PFSK-1 (cell line): ENCODE results near the gene NDRG4.

Experiments
- FOXP2 ChIP-seq: optimal IDR thresholded peaks from 2 replicates; pipeline ENCODE3; 2011; ENCODE audit warnings: borderline replicate concordance, control low read depth, inconsistent platforms; ENCODE audit not compliant: insufficient read depth; ENCODE audit errors: extremely low read length, extremely low read depth
- POLR2AphosphoS5 ChIP-seq: IDR thresholded peaks from 2 replicates; pipeline ENCODE4 v1.6.1; 2012; ENCODE audit warnings: low read depth, mild to moderate bottlenecking, control low read depth, low read length, moderate library complexity
- SIN3A ChIP-seq: IDR thresholded peaks from 2 replicates; pipeline ENCODE4 v1.6.1; 2012; ENCODE audit warnings: mild to moderate bottlenecking, low read length, moderate library complexity, borderline replicate concordance; ENCODE audit not compliant: insufficient read depth
- TAF1 ChIP-seq: IDR thresholded peaks from 2 replicates; pipeline ENCODE4 v1.6.1; 2012; ENCODE audit warnings: low read length, control low read depth, borderline replicate concordance; ENCODE audit not compliant: insufficient read depth
- TF ChIP-seq, protein P1 (sequence below), 2 experiments: IDR thresholded peaks; 2 replicates each; pipeline versions ENCODE4 v1.6.1 to v1.8.0; 2011 to 2012; ENCODE audit warnings: low read depth in 2 of 2, low read length in 2 of 2, control low read depth in 1 of 2, inconsistent platforms in 1 of 2, mild to moderate bottlenecking in 1 of 2, moderate library complexity in 1 of 2; ENCODE audit not compliant: insufficient read depth in 1 of 2

Gene NDRG4

DNA sequence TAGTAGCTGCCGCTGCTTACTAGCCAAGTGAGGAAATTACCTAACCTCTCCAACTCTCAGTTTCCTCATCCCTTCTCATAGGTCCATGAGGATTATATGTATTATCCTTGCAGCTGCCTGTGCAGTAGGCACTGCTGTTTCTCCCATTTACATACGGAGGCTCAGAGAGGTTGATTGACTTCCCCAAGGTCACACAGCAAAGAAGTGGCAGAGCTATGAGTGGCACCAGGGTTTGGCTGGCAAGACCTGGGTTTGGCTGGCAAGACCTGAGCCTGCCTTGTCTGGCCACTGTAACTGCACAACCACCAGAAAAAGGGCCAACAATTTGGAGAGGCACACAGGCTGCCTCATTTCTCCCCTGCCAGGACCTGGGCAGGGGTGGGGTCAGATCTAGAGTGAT, 2.5 kb upstream of the NDRG4 start:
- TF ChIP-seq POLR2AphosphoS5 = no peak
- no peak for TF ChIP-seq TAF1
- no peak for TF ChIP-seq SIN3A
- no peak for TF ChIP-seq FOXP2
- TF ChIP-seq, protein P1, sequence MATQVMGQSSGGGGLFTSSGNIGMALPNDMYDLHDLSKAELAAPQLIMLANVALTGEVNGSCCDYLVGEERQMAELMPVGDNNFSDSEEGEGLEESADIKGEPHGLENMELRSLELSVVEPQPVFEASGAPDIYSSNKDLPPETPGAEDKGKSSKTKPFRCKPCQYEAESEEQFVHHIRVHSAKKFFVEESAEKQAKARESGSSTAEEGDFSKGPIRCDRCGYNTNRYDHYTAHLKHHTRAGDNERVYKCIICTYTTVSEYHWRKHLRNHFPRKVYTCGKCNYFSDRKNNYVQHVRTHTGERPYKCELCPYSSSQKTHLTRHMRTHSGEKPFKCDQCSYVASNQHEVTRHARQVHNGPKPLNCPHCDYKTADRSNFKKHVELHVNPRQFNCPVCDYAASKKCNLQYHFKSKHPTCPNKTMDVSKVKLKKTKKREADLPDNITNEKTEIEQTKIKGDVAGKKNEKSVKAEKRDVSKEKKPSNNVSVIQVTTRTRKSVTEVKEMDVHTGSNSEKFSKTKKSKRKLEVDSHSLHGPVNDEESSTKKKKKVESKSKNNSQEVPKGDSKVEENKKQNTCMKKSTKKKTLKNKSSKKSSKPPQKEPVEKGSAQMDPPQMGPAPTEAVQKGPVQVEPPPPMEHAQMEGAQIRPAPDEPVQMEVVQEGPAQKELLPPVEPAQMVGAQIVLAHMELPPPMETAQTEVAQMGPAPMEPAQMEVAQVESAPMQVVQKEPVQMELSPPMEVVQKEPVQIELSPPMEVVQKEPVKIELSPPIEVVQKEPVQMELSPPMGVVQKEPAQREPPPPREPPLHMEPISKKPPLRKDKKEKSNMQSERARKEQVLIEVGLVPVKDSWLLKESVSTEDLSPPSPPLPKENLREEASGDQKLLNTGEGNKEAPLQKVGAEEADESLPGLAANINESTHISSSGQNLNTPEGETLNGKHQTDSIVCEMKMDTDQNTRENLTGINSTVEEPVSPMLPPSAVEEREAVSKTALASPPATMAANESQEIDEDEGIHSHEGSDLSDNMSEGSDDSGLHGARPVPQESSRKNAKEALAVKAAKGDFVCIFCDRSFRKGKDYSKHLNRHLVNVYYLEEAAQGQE (IDR thresholded peaks at IDR 0.05; ENCODE audit: insufficient read depth in 1 of 2, low read depth in 2 of 2, low read length in 2 of 2) = no peak

DNA sequence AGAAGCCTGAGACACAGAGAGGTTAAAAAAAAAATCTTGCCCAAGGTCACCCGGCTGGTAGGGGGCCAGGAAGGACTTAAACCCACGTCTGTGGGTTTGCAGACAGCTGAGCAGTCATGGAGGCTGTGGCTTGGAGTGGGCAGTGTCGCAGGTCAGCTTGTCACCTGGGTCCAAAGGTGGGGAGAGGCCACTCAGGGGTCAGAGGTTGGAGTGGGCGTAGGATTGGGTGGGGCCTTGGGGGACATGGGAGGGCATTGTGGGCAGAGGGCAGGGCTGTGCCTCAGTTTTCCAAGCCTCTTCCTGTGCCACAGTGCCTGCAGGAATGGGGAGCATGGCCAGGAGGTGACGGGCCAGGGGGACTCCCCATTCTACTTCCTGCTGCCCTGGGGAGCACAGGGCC, 2.0 kb upstream of the NDRG4 start:
- TF ChIP-seq, protein P1 (IDR thresholded peaks at IDR 0.05; ENCODE audit: insufficient read depth in 1 of 2, low read depth in 2 of 2, low read length in 2 of 2) = no peak
- TF ChIP-seq TAF1 (no peak), SIN3A (no peak), POLR2AphosphoS5 (no peak), FOXP2 (no peak)

DNA sequence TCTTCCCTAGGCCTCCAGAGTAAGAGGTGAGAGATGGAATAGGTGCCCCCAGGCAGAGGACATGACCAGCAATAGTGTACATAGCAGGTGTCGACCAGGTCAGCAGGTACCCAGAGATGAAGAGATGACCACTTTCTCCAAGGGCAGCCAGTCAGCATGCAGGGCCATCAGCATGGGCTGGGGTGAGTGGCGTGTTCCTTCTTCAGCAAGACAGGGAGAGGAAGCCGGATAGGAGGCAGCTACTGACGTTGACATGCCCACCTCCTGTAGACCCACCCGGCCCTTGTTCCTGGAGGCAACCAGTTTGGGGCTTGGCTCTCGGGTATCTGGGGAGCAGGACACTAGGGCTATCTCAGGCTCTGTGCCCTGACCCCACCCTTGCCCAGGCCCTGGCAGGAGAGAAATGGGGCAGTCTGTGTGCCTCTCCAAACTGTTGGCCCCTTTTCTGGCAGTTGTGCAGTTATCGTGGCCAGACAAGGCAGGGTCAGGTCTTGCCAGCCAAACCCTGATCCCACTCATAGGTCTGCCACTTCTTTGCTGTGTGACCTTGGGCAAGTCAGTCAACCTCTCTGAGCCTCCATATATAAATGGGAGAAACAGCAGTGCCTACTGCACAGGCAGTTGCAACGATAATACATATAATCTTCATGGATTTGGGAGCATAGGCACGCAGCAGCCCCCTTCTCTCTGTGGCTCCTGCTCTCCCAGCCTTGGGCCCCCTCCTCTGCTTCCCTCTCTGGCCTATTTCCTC, 1.4 kb upstream of the NDRG4 start:
- no peak for TF ChIP-seq SIN3A
- TF ChIP-seq TAF1 = no peak
- no peak for TF ChIP-seq FOXP2

DNA sequence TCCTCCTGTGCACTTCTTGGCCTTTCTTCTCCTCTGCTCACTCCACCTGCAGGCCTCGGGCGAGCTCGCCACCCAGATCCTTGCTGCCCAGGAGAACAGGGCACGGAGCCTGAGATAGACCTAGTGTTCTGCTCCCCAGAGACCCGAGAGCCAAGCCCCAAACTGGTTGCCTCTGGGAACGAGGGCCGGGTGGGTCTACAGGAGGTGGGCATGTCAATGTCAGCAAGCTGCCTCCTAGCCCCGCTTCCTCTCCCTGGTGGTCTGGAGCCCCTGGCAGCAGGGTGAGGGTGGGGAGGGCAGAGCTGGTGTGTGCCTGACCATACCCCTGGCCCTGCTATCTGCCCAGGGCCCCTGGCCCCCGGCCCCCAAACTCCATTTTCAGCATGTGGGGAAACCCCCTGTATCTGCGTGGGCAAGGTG, 841 bp upstream of the NDRG4 start:
- TF ChIP-seq POLR2AphosphoS5 (no peak), SIN3A (no peak), FOXP2 (no peak), TAF1 (no peak)
- TF ChIP-seq, protein P1 (IDR thresholded peaks at IDR 0.05; ENCODE audit: insufficient read depth in 1 of 2, low read depth in 2 of 2, low read length in 2 of 2) = no peak

DNA sequence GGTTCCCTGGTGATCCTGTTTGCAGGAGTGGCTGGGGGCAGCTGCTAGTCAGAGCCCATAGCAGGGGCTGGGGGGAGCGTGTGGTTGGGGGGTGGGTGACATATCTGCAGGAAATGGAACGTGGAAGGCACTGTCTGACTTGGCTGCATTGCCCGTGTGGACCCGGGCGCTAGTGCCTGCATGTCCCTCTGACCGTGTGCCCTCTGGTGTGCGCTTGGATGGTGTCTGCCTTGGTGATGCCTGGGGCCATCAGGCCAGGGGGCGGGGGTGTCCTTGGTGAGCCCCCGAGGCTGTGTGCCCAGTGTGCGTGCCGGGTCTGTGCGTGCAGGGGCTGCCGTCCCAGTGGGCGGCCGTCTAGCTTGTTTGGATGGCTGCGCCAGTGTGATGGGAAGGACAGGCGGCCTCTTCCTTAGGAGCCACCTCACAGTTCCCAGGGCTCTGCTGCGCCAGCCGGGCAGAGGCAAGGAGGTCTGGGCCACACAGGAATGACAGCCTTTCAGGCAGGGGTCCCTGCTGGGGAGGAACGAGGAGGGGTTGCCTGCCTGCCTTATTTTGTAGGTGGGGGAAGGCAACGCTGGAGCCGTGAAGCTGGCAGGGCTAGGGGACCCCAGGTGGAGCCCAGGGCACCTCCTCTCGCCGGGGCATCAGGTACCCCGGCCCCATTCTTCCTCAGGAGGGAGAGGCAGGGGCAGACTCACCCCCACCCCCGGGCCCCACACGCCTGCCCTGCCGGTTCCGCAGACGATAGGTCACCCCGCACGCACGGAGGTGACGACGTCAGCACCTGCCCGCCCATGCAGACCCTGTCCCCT, 693 bp downstream of the NDRG4 start:
- TF ChIP-seq, protein P1 (IDR thresholded peaks at IDR 0.05; ENCODE audit: insufficient read depth in 1 of 2, low read depth in 2 of 2, low read length in 2 of 2) = no peak
- TF ChIP-seq SIN3A (no peak), POLR2AphosphoS5 (no peak)
